Measurements from ENCODE around the gene CTNS.

CTNS gene

GRCh38 chr17:3622977-3623594 is 13.5 kb upstream of the CTNS start:
- DNase-seq (ENCODE audit: low read depth in 3 of 3, low spot score in 1 of 3) = no peak

DNA sequence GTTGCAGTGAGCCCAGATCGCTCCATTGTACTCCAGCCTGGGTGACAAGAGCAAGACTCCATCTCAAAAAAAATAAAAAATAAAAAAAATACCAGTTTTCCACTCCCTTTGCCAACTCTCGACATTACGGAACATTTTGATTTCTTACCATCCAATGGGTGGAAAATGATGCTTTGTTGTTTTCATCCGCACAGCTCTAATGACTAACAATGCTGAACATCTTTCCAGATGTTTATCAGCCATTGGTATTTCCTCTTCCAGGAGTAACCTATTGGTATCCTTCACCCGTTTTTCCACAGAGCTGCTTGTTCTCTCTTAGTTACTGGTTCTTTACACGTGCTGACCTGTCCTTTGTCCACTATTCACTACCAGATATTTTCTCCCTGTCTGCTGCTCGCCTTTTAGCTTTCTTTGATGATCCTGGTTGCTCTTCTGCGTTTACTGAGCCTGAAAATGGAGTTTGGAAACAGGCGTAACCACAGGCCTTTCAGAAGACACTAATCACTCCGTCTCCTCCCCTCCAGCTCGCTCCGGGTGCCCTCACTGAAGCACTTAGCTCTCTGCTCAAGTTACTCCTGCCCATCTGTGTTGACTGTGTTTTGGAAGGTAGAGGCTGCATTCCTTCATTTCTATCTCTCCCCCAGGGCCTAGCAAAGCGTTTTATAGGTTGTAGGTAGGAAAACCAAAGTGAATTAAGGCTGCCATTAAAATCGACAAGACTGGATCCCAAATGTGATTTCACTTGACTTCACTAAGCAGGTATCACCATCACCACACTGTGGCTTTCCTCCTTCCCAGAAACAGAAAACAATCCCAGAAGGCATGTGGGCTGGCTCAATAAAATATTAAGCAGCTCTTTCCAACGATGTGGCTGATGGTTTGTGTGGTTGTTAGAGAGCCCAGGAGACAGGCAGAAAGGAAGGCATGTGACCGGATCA is 9.5 kb upstream of the CTNS start:
- DNase-seq (ENCODE audit: low read depth in 3 of 3, low spot score in 1 of 3) = no peak

DNA sequence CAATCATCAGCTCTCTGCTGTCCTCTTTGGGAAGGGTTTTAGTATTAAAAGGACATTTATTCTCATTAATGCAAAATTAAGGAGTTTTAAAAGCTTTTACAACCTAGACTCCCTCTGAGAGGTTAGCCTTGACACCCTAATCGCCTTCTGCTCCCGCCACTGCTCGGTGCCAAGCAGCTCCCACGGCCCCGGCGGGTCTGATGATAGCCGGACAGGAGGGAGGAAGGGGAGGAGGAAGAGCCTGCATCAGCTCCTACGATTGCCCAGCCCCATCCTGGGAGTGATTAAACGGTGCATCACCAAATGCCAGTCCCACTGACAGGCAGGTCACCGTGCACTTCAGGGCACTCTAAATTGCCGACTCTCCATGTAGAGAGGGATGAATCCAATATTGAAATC is 8.8 kb upstream of the CTNS start:
- no peak for DNase-seq (ENCODE audit: low read depth in 3 of 3, low spot score in 1 of 3)

DNA sequence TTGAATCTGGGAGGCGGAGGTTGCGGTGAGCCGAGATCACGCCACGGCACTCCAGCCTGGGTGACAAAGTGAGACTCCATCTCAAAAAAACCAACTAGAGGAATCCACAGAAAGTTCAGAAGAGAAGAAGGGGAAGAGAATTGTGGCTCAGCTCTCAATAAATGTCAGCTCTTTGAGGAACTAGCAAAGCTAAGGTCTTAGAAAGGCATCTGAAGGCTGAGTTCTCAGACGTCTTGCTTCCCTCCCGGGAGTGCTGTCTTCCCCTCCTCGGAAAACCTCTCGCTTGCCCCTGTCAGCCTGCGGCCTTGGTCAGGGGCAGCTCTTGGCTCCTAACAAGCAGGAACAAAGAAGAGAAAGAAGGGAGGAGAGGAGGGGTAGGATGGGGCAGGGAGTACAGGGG is 5.8 kb upstream of the CTNS start:
- DNase-seq (ENCODE audit: low read depth in 3 of 3, low spot score in 1 of 3) = no peak

DNA sequence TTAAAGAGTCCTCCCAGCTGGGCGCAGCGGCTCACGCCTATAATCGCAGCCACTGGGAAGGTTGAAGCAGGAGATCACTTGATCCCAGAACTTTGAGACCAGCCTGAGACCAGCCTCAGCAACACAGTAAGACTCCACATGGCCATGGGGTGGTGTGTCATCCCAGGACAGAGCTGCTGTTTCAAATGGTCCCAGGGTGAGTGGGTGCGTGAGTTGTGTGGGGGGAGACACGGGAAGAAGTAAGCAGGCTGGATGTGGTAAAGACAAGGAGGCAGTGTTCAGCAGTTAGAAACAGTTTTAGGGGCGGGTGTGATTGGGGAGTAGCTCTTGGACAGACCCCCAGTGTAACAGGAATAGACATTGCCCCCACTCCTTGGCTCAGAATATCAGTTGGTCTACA is 4.3 kb upstream of the CTNS start:
- DNase-seq (ENCODE audit: low read depth in 3 of 3, low spot score in 1 of 3) = no peak

DNA sequence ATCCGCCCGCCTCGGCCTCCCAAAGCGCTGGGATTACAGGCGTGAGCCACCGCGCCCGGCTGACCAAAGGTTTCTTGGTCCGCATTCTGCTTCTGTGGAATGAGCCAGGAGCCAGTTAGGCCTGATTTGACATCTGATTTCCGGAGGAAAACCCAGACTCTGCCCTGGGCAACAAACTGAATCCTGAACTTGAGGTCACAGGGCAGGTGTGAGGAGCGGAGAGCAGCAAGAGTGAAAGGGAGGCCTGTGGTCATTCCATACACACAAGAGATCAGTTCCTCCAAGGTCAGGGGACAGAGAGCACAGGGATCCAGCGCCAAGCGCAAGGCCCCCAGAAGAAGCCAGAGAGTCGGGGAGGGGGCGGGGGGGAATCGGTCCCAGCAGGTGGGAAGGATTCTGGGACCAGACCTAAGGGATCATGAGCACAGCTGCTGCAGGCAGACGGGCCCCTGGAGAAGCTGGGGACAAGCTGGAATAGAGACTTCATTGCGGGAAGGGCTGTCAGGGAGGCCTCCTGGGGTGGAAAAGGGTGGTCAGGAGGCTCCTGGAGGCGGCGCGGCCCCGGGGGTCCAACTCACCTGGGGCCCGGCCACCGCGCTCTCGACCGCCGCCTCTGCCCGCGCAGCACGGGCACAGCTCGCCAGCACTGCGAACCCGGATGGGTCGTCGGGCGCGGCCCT is 946 bp upstream of the CTNS start:
- no peak for DNase-seq (ENCODE audit: low read depth in 3 of 3, low spot score in 1 of 3)

DNA sequence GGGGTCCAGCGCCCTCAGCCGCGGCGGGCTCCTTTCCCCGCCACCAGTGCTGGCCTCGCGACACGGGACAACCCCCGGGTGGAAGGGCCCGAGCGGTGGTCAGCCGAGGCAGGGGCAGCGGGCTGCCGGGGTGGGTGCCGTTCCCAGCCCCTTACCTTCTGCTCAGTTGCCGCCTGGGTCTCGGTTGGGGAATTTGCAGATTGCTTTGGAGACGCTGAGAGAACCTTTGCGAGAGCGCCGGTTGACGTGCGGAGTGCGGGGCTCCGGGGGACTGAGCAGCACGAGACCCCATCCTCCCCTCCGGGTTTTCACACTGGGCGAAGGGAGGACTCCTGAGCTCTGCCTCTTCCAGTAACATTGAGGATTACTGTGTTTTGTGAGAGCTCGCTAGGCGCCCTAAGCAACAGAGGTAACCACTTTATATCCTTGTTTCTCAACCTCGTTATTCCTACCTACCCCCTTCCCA is 381 bp downstream of the CTNS start:
- DNase-seq (ENCODE audit: low read depth in 3 of 3, low spot score in 1 of 3) = peak in 1 of 3 donors; percentile 4

DNA sequence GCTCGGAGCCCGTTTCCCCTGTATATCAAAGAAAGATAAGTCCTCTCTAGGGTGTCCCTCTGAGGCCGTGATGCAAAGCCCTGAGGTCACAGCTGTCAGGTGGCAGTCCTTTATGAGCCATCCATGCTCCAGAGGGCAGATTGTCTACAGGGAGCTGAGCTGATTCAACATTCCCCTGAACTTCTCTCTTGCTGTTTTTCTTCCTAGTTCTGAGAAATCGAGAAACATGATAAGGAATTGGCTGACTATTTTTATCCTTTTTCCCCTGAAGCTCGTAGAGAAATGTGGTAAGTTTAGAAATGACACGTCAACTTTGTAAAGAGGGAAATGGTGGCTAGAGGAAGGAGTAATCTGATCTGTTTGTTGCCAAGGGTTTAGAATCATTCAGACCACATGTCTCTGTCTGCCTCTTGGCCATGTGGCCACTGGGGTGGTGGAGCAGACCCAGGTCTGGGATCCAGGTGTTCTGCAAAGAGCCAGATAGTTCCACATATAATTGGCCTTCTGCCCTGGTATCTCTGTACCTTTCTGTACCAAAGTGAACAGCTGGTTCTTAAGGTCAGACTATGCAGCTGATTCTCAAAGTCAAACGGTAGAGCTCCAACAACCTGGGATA is 3.5 kb downstream of the CTNS start:
- DNase-seq (ENCODE audit: low read depth in 3 of 3, low spot score in 1 of 3) = no peak

- no peak for DNase-seq (ENCODE audit: low read depth in 3 of 3, low spot score in 1 of 3)
Observed at GRCh38 chr17:3641014-3641413, 4.5 kb downstream of the CTNS start.

GRCh38 chr17:3641717-3642486 is 5.3 kb downstream of the CTNS start:
- no peak for DNase-seq (ENCODE audit: low read depth in 3 of 3, low spot score in 1 of 3)

- DNase-seq (ENCODE audit: low read depth in 3 of 3, low spot score in 1 of 3) = no peak
Observed at GRCh38 chr17:3643889-3644349, 7.4 kb downstream of the CTNS start.

- no peak for DNase-seq (ENCODE audit: low read depth in 3 of 3, low spot score in 1 of 3)
Observed at GRCh38 chr17:3645310-3645709, 8.8 kb downstream of the CTNS start.

DNA sequence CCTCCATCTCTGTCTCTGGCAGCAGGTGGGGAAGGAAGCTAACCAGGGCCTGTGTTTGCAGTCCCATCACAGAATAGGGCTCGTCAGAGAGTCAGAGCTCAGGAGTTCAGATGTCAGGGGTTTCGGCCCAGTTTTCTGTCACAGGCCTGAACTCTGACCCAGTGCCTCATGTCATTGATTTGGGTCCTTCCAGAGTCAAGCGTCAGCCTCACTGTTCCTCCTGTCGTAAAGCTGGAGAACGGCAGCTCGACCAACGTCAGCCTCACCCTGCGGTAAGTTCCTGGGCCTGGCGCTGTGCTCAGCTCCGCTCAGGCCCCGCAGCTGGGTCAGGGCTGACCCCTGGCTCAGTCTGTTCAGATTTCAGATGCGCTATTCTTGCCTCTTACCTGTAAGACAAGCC is 10.7 kb downstream of the CTNS start:
- no peak for DNase-seq (ENCODE audit: low read depth in 3 of 3, low spot score in 1 of 3)

DNA sequence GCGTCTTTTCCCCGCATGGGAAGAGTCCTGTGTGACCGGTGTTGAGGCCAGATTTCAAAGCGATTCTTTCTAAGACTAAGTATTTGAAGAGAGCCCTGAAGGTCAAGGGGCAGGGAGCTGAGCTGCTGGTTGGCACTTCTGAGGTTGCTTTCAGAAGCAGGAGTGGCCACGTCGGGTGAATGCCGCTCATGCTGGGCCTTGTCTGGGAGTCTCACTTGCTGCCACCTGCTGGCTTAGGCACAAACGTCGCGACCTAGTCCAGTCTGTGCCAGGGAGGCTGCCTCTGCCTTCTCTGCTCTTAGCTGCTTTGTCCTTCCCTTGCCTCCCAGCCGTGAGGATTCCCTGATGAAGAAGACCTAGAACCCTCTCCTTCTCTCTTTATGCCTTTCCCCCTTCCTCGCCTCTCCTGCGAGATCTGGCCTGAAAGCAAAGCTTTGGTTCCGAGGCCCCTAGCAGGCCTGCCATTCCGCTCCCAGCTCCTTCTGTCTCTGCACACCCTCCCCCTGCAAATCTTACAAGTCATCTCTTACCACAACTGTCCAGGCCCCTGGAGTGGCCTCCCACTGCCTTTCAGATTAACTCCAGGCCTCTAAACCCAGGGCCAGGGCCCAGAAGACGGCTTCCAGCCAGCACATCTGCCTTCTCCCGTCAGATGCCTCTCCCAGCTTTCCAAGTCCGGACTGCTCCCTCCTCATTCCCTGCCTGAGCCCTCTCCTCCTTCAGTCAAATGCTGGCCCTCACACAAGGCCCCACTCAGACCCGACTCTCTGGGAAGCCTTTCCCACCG is 11.4 kb downstream of the CTNS start:
- peak in 1 of 3 donors; percentile 21 for DNase-seq (ENCODE audit: low read depth in 3 of 3, low spot score in 1 of 3)

DNA sequence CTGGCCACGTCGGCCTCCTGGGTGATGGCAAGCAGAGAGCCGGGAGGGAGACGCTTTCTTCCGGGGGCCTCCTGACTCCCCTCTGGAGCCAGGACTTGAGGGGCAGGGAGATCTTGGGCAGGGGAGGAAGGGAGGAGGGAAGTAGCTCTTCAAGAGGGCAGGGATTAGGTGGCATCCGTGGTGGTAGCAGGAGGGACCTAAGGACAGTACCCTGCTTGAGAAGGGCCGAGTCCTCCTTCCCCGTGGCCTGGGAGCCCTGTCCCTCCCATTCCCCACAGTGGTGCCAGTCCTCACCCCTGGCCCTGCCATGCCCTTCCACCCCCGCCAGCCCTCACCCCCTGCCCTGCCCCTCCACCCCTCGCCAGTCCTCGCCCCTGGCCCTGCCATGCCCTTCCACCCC is 19.2 kb downstream of the CTNS start:
- no peak for DNase-seq (ENCODE audit: low read depth in 3 of 3, low spot score in 1 of 3)

GRCh38 chr17:3656353-3656752 is 19.8 kb downstream of the CTNS start:
- DNase-seq (ENCODE audit: low read depth in 3 of 3, low spot score in 1 of 3) = no peak

GRCh38 chr17:3656755-3657587 is 20.4 kb downstream of the CTNS start:
- DNase-seq (ENCODE audit: low read depth in 3 of 3, low spot score in 1 of 3) = no peak

DNA sequence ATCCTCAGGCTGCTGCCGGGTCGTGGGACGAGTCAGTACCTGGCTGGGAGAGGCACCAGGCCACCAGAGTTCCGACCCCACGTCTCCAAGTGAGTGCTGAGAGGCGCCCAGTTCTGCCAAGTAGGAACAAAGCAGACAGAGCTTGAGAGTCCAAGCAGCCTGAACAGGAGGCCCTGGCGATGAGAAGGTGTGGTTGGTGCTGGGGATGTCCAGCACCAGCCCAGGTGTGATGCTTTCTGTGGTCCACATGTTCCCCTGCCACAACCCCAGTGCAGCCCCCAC is 21.0 kb downstream of the CTNS start:
- DNase-seq (ENCODE audit: low read depth in 3 of 3, low spot score in 1 of 3) = no peak
